GM12878 (cell line): Measurements from ENCODE around the gene RIC8B.

Source experiments
- CTCF ChIP-seq, 3 experiments: IDR thresholded peaks in 2 of 3; conservative IDR thresholded peaks in 1 of 3; 2 replicates each; pipeline ENCODE4 v1.5.1; 2011; ENCODE audit warnings: low read depth in 3 of 3, low read length in 3 of 3, mild to moderate bottlenecking in 3 of 3, control low read depth in 2 of 3, moderate library complexity in 2 of 3, inconsistent platforms in 1 of 3, mixed read lengths in 1 of 3; ENCODE audit not compliant: control insufficient read depth in 2 of 3, insufficient read depth in 1 of 3; ENCODE audit errors: extremely low read depth in 1 of 3
- E4F1 ChIP-seq: fragments of 450-650 bp; IDR thresholded peaks from 2 replicates; pipeline ENCODE4 v1.6.1; 2018; ENCODE audit warnings: borderline replicate concordance, mild to moderate bottlenecking; ENCODE audit not compliant: partially characterized antibody
- EP300 ChIP-seq, 2 experiments: fragments of 150-350 bp in 1 of 2; IDR thresholded peaks; 2 replicates each; pipeline ENCODE4 v1.6.1; 2011 to 2012; ENCODE audit warnings: low read depth in 2 of 2, low read length in 2 of 2, borderline replicate concordance in 1 of 2, improper control_type of control experiment in 1 of 2, inconsistent platforms in 1 of 2; ENCODE audit not compliant: control insufficient read depth in 1 of 2
- ESRRA ChIP-seq: IDR thresholded peaks from 2 replicates; pipeline ENCODE4 v1.6.1; 2012; ENCODE audit warnings: mild to moderate bottlenecking, low read length, improper control_type of control experiment
- EZH2 ChIP-seq: IDR thresholded peaks from 2 replicates; pipeline ENCODE4 v1.6.1; 2012; ENCODE audit warnings: low read depth, mild to moderate bottlenecking, control low read depth, inconsistent platforms, low read length, borderline replicate concordance; ENCODE audit not compliant: control insufficient read depth
- POLR2A ChIP-seq: IDR thresholded peaks from 2 replicates; pipeline ENCODE4 v1.6.1; 2011; ENCODE audit warnings: low read depth, mild to moderate bottlenecking, low read length
- SREBF2 ChIP-seq: IDR thresholded peaks from 2 replicates; pipeline ENCODE4 v1.6.1; 2012; ENCODE audit warnings: mild to moderate bottlenecking, low read length
- SUZ12 ChIP-seq: fragments of 200-600 bp; sonication (generic); IDR thresholded peaks from one replicate; pipeline ENCODE4 v1.6.1; 2018; ENCODE audit warnings: antibody characterized with exemption, mild to moderate bottlenecking; ENCODE audit not compliant: unreplicated experiment
- USF2 ChIP-seq: IDR thresholded peaks from 2 replicates; pipeline ENCODE4 v1.6.1; 2011; ENCODE audit warnings: low read depth, low read length, improper control_type of control experiment, borderline replicate concordance
- YBX1 ChIP-seq: fragments of 450-650 bp; IDR thresholded peaks from 2 replicates; pipeline ENCODE4 v1.6.1; 2016; ENCODE audit warnings: antibody characterized with exemption
- ZNF622 ChIP-seq: fragments of 450-650 bp; IDR thresholded peaks from 2 replicates; pipeline ENCODE4 v1.6.1; 2017; ENCODE audit warnings: mild to moderate bottlenecking, inconsistent platforms

- TF ChIP-seq CTCF (IDR thresholded peaks at IDR 0.05 in 2 of 3, conservative IDR thresholded peaks at IDR 0.05 in 1 of 3; ENCODE audit: control insufficient read depth in 2 of 3, extremely low read depth in 1 of 3, insufficient read depth in 1 of 3, low read depth in 3 of 3, low read length in 3 of 3): no peak
- TF ChIP-seq ZNF622: no peak
- TF ChIP-seq EP300 (IDR thresholded peaks at IDR 0.05; ENCODE audit: borderline replicate concordance in 1 of 2, control insufficient read depth in 1 of 2, low read depth in 2 of 2, low read length in 2 of 2): no peak
- TF ChIP-seq ESRRA: no peak
- no peak for TF ChIP-seq E4F1
- TF ChIP-seq SREBF2: no peak
- TF ChIP-seq USF2: no peak
- TF ChIP-seq YBX1: no peak
- no peak for TF ChIP-seq POLR2A
- no peak for TF ChIP-seq EZH2
- TF ChIP-seq SUZ12: no peak
Observed at GRCh38 chr12:106885541-106886249, 111.2 kb downstream of the RIC8B start.
